Measurements from ENCODE around the gene PCGF1. TPM values are rescaled to one million over a fixed set of nuclear protein-coding genes. Genes with fewer than 3 reads are reported as not detected.
A peak's percentile ranks its signal among the peaks of the same experiment; 100 is the strongest.

PCGF1 gene
- total RNA-seq, 1 experiment from 2014 or later = 28.1 TPM

DNA sequence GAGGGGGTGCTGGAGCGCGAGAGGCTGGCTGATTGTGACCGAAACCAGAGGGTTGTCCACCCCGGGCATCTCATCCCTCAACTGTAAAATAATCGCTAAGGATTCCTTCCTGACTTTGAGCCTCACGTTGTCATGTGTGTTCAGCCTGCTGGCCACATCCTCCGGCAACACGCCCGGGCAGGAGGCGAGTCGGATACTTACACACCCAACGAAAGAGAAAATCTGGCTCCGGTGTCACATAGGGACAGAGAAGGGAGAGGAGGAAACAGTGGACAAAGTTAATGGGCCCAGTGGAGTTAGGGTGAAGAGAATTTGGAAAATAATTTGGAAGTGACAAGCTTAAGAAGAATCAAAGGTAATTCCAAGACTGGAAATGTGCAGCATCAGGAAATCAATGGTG lies 9.2 kb upstream of the PCGF1 start:
- Mint-ChIP-seq H3K9me3 (peaks cover 10 to 17% of the 10 kb centered on the region in 2 experiments), H3K4me3 (peak overlapping the region in 1 of 2 experiments; percentile 1; a peak in 2 of 5 replicates), H3K4me1 (peaks cover 12 to 14% of the 10 kb centered on the region in 2 experiments), H3K27ac (no peak overlapping the region), H3K36me3 (ENCODE audit: insufficient read depth in 1 of 3, low read depth in 3 of 3) (peaks cover 5 to 8% (median 6%) of the 10 kb centered on the region in 3 experiments; a peak in 5 of 7 replicates), H3K27me3 (ENCODE audit: low read depth) (peaks cover 97% of the 10 kb centered on the region)
- H2BK5ac ChIP-seq (ENCODE audit: insufficient read length, low read length) = no peak overlapping the region
- H3K4me1 ChIP-seq (ENCODE audit: insufficient read depth, low read length) = no peaks in the 10 kb centered on the region
- H4K5ac ChIP-seq (ENCODE audit: insufficient read length, low read depth, low read length) = no peak overlapping the region
- H3K18ac ChIP-seq (ENCODE audit: insufficient read length, low read depth, low read length) = no peak overlapping the region
- H3K14ac ChIP-seq (ENCODE audit: insufficient read depth, low read length) = no peak overlapping the region
- peaks cover 76% of the 10 kb centered on the region for H3K27me3 ChIP-seq (ENCODE audit: insufficient read depth, low read length)
- H3K27ac ChIP-seq (ENCODE audit: insufficient read length, low read depth, low read length) = no peak overlapping the region
- H2AFZ ChIP-seq (ENCODE audit: low read length) = no peak overlapping the region
- H4K91ac ChIP-seq (ENCODE audit: insufficient read length, low read depth, low read length) = no peak overlapping the region
- H2AK5ac ChIP-seq (ENCODE audit: insufficient read length, low read length) = no peak overlapping the region
- TF ChIP-seq, protein P1, sequence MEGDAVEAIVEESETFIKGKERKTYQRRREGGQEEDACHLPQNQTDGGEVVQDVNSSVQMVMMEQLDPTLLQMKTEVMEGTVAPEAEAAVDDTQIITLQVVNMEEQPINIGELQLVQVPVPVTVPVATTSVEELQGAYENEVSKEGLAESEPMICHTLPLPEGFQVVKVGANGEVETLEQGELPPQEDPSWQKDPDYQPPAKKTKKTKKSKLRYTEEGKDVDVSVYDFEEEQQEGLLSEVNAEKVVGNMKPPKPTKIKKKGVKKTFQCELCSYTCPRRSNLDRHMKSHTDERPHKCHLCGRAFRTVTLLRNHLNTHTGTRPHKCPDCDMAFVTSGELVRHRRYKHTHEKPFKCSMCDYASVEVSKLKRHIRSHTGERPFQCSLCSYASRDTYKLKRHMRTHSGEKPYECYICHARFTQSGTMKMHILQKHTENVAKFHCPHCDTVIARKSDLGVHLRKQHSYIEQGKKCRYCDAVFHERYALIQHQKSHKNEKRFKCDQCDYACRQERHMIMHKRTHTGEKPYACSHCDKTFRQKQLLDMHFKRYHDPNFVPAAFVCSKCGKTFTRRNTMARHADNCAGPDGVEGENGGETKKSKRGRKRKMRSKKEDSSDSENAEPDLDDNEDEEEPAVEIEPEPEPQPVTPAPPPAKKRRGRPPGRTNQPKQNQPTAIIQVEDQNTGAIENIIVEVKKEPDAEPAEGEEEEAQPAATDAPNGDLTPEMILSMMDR (conservative IDR thresholded peaks at IDR 0.05) = no peak
- H4K20me1 ChIP-seq (ENCODE audit: control insufficient read depth, insufficient read depth, insufficient read length) = no peaks in the 10 kb centered on the region
- H3K79me2 ChIP-seq (ENCODE audit: insufficient read depth, low read length) = no peaks in the 10 kb centered on the region
- no peak overlapping the region for H3K4ac ChIP-seq (ENCODE audit: low read depth, low read length)
- no peak overlapping the region for H3K23ac ChIP-seq (ENCODE audit: insufficient read length, low read depth, low read length)
- peaks cover 19% of the 10 kb centered on the region for H3K23me2 ChIP-seq (ENCODE audit: insufficient read length, low read depth, low read length, poor library complexity, severe bottlenecking)
- no peaks in the 10 kb centered on the region for H3K79me1 ChIP-seq (ENCODE audit: insufficient read depth, low read depth, low read length, poor library complexity, severe bottlenecking)
- no peak for DNase-seq
- no peak overlapping the region for H2BK12ac ChIP-seq (ENCODE audit: insufficient read length, low read depth, low read length)
- no CpG with 5 or more reads among the region's 13 CpGs for WGBS (ENCODE audit: extremely low coverage, insufficient read length, low lambda C conversion rate)
- H3K4me2 ChIP-seq (ENCODE audit: insufficient read depth, insufficient read length, low read length) = no peak overlapping the region
- H2BK15ac ChIP-seq (ENCODE audit: low read depth, low read length) = no peak overlapping the region
- no peak overlapping the region for H2BK20ac ChIP-seq (ENCODE audit: low read depth, low read length, poor library complexity, severe bottlenecking)
- H2BK120ac ChIP-seq (ENCODE audit: low read depth, low read length, poor library complexity, severe bottlenecking) = no peak overlapping the region
- H4K8ac ChIP-seq (replicated peaks; ENCODE audit: insufficient read length, low read depth, low read length) = no peak overlapping the region
- H3K9me3 ChIP-seq (ENCODE audit: control insufficient read depth, low read depth, low read length) = no peaks in the 10 kb centered on the region
- H3K56ac ChIP-seq (ENCODE audit: insufficient read length, low read depth, low read length) = no peak overlapping the region
- no peak overlapping the region for H3K9ac ChIP-seq (ENCODE audit: extremely low read depth, insufficient read length, low read length)
- H3T11ph ChIP-seq (ENCODE audit: low read length) = no peak overlapping the region

All from H9 (cell line).